DLD1 (cell line): ENCODE data around the gene YPEL3.

Experiments
- in situ Hi-C: cut with HindIII; loops from 2 replicates; pipeline ENCODE4 v1.10.0; 2017; ENCODE audit warnings: low sequenced_read_pairs

YPEL3 gene

DNA sequence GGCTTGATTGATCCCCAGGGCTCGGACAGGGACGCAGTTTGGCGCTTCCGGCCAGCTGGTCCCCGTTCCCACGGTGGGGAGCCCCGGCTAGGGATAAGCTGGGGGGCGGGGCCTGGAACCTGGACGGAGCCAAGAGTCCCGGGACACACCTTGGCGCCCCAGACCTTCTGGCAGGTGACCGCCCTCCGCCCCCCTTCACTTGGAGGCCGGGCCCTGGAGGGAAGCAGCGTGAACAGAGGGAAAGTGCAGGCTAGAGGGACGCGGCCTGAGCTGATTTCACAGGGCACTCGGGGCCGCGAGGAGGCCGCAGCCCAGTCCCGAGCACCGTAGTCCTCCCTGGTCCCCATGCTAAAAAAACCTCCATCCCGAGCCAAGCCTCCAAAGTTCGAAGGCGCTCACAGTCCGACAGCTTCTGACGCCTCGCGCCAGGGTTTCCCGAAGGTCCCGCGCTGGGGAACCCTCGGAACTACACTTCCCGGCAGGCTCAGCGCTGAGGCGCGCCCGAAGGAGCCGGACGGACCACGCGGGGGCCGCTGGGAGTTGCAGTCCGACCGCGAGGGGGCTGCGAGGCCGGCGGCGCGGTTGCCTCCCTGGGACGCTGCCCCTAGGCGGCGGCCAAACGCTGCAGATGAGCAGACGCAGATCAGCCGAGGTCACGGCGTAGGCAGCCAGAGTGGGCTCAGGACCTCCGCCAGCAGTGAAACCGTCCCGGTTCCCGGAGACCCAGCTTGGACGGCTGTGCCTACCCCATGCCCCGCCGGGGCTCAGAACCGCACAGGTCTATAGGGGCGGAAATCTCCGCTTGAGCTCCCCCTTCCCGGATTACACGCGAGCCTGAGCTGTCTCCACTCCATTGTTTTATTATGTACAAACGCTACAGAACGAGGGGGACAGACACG is 4.3 kb downstream of the YPEL3 start, which contains the start of gene TBX6:
TSS of gene TBX6 (minus strand) at position 451 of the 899 bp plus-strand sequence. CDS start 731 bp downstream, outside the sequence.
- in situ Hi-C loops, result no loop called here

DNA sequence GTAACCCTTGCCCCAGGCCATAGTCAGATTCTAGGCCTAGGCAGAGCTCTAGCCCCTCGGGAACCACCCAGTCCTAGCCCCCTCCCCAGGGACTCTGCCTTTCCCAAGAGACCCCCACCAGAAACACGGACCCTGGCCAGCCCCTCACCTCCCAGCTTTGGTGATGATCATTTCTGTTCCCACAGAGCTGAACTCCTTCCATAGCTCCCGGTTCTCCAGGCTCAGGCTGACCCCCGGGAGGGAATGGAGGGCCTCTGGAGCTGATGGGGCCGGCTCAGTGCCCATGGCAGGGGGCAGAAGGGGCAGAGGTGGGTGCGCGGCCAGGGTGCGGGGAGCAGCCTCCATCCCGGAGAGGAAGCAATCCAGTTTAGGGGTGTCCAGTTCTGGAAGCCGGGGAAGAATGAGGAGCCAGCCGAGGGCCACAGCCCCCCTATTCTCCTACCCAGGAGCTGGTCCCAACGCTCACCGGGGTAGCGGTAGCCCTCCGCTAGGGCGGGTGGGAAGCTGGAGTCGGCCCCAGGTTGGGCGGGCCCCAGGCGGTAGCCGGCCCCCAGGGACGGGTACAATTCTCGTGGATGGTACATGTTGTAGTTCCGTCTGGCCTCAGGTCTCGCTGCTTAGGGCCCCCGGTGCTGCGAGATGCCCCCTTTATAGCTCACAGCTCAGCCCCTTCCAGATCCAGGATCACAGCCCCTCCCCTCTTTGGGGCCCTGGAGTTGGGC is 5.2 kb downstream of the YPEL3 start:
- in situ Hi-C loops, result no loop called here

DNA sequence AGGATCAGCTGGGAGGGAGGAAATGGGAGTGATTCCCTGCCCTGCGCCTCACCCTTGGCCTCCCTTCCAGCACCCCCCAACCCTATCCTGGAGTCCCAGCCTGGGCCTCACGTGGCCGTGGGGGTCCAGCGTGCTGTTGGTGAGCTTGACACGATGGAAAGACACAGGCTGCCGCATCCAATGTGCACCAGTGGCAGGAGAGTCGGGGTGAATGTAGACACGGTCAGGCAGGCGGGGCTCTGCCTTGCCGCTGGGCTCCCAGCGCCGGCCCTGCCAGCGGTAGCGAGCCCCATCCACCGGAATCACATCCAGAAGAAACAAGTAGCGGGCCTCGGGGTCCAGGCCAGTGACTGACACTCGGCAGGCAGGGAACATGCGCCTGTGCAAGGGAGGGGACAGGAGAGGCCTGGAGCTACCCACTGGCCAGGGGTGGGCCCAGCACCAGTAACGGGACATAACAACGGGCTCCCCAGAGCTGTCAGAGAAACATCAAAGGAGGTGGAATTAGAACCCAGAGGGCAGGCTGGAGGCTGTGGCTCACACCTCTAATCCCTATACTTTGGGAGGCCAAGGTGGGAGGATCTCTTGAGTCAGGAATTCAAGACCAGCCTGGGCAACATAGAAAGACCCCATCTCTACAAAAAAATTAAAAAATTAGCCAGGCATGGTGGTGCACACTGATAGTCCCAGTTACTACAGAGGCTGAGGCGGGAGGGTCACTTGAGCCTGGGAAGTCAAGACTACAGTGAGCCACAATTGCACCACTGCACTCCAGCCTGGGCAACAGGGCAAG is 7.0 kb downstream of the YPEL3 start:
- in situ Hi-C loops, result no loop called here

DNA sequence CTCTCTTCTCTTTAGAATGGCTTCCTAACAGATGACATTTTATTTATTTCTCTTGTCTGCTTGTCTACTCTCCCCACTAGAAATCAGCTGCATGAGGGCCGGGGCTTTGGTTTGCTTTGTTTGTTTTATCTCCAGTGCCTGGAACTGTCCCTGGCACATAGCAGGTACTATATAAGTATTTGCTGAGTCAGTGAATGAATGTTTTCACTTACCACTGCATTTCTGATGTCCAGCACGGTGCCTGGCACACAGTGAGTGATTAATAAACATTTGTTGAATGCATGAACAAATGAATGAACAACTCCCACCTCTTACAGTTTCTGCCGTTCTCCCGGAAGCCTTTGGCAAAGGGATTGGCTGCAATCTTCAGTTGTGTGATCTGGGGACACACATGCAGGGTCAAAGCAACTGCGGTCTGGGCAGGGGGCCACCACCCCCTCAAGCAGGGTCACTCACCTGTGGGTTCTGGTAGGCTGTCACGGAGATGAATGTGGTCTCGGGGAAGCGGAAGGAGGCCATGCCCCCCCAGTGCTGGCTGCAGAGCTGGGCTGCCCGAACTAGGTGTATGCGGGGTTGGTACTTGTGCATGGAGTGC is 7.7 kb downstream of the YPEL3 start:
- in situ Hi-C loops, result no loop called here

DNA sequence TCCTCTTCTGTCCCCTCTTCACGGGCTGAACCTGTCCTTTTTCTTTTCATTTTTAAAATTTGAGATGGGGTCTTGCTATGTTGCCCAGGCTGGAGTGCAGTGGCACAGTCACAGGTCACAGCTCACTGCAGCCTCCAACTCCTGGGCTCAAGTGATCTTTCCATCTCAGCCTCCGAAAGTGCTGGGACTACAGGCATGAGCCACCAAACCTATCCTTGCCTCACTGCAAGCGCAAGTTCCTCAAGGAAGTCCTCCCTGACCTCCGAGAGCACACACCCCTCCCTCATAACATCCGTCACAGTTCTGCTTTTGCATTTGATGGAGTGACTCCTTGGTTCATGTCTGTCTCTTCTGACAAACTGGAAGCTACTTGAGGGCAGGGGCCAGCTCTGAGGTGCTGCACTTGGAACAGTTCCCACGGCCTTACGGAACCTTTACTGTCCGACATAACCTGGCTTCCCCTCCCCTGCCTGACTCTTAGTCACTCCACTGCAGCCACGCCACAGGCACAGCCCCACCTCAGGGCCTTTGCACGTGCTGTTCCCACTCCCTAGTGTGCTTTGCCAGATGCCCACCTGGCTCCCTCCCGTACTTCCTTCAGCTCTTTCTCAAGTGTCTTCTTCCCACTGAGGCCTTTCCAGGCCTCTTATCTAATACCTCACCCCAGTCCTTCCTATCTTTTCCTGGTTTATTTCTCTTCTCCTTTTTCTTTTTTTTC is 8.7 kb downstream of the YPEL3 start:
- in situ Hi-C loops, result no loop called here

DNA sequence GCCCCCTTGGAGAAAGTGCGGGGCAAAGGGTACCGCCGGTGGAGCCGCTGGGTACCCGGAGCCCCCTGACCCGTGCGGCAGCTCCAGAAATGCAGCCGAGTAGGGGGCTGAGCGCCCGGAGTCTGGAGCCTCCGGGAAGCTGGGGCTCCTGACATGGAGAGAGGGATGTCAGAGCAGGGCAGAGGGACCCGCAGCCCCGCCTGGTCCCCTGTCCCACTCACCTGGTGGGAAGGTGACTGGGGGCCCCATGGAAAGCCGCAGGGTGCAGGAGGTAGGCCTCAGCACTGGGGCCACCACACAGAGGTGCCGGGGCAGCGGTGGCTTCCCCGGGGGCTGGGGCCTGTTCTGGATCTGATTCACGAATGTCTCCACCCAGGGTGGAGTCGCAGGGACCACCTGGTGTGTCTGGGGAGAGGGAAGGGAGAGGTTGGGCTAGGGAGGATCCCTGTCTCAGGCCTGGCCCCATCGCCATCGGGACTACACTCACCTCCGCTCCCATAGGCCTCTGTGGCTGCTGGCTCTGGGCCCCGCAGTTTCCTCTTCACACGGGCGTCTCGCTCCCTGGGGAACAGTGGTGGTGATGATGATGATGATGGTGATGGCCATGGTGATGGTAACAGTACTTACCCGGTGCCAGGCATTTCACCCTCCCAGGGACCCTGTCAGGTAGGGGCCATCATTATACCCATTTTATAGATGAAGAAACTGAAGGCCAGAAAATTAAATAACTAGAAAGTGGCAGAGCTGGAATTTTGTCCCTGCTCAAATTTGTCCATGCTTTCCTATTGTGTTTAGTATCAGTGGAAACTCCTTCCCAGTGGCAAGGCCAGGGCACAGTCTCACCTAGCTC is 9.5 kb downstream of the YPEL3 start:
- in situ Hi-C loops, result no loop called here

DNA sequence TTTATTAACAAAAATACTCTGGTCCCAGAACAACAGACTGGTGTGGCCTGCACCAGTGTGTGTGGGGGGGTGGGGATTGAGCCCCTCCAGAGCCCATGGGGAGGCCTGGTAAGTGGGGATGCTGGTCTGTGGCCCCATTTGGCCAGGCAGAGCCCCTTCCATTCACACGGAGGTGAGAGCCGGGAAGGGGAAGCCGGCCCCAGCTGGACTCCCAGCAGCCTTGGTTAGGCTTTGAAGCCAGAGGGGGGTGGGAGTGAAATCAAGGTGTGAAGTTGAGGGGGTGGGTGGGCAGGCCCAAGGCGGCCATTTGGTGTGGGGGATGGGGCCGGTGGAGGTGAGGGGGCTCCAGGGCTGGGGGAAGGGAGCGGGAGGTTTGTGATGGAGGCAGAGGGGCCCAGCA is 10.2 kb downstream of the YPEL3 start:
- in situ Hi-C loops, result no loop called here

DNA sequence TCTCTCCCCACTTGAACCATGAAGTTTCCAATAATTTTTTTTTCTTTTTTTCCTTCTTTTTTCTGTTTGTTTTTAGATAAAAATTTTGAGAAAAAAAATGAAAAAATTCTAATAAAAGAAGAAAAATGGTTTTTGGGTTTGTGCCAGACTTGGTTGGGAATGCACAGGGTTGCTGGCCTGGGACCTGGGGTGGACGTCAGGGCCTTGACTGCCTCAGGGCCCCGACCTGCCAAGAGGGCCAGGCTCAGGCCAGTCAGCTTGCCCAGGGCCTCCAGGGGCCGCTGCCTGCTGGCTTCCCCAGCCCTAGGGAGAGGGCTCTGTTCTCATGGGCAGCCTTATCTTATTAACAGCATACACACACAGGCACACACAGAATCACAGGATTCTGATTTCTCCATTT is 10.8 kb downstream of the YPEL3 start:
- in situ Hi-C loops, result no loop called here

DNA sequence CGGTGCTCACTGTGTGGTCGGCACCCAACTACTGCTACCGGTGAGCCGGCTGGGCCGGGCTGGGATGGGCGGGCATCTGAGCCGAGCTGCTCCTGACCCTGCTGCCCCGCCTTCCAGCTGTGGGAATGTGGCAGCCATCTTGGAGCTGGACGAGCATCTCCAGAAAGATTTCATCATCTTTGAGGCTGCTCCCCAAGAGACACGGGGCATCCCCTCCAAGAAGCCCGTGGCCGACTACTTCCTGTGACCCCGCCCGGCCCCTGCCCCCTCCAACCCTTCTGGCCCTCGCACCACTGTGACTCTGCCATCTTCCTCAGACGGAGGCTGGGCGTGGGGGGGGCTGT is 11.2 kb downstream of the YPEL3 start:
- in situ Hi-C loops, result no loop called here

DNA sequence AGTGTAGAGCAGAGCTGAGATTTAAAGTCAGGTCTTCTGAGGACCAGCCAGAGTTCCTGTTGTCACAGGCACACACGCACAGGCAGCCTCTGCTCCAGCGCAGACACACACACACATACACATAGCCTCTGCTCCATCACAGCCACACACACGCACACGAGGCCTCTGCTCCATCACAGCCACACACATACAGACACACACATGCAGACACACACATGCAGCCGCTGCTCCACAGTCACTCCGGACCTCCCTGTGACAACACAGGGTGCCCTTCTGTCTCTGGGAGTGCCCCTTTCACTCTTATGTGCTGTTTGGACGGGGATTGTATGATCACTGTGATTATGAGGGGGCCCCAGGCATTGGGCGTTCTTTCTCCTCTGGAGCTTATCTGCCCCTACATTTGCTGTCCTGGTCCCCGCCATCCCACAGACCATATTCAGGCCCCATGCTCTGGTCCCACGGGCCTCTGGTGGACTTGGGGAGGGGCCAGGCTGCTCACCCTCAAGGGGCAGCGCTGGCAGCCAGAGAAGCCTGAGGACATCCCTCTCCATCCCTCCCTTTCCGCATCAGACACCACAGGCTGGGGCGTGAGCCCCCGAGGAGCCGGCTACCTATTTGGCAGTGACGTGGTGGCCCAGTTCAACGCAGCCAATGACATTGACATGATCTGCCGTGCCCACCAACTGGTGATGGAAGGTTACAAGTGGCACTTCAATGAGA is 11.8 kb downstream of the YPEL3 start:
- in situ Hi-C loops, result no loop called here

DNA sequence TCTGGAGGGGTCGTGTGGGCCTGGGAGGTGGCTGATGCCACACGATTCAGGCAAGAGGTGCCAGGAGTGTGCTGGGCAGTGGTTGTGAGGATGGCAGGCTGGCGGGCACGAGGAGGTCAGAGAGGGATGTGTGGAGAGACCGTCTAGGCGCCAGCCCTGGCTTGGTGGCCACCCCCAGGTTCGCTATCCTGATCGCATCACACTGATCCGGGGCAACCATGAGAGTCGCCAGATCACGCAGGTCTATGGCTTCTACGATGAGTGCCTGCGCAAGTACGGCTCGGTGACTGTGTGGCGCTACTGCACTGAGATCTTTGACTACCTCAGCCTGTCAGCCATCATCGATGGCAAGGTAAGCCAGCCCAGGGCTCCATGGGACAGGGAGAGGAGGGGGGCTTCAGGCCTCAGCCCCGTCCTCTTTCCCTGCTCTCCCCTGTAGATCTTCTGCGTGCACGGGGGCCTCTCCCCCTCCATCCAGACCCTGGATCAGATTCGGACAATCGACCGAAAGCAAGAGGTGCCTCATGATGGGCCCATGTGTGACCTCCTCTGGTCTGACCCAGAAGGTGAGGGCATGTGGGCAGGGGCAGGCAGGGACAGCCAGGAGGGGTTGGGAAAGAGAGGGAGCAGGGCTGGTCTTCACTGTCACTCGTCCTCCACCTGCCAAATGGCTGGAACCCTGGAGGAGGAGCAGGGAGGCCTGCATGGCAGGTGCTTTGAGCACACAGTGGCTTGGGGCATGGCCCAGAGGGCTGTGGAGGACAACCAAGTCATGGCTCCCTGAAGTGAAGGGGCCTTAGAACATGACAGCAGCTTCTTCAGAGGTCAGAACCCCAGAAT is 12.6 kb downstream of the YPEL3 start:
- in situ Hi-C loops, result no loop called here

DNA sequence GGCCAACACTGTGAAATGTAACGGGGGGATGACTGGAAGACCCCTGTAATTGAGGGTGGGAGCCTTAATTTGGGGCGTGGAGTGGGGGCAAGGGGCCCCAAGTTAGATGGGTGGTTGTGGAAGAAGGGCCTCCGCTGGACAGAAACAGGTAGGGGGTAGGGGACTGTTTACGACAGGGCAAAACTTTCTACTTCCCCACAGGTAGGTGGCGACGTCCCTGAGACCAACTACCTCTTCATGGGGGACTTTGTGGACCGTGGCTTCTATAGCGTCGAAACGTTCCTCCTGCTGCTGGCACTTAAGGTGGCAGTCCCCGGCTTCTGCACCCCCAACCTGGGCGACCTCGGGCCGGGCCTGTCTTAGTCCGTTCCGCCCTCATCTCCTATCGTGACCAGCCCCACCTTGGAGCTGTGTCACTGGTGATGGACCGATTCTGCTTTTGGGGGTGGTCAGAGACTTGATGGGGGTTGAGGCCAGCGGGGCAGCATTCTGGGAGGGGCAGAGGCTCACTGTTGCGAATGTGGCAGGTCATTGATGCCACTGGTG is 13.4 kb downstream of the YPEL3 start:
- in situ Hi-C loops, result no loop called here

DNA sequence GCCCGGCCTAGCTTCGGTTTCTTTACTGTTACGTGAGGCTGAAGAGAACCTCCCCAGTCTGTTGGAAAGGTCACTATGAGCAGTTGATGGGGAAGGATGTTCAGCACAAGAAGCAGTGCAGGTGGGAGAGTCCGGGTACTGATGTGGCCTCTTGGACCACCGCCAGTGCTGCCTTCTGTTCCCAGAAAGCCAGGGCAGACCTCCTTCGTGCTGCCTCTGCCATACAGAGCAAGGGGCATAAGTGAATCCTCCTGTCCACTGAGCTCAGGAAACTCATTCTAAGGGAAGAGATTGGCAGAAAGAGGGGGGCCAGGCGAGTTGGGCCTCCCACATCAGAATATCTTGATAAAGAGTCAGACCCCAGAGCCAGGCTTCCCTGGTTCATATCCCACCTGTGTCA is 16.5 kb downstream of the YPEL3 start:
- in situ Hi-C loops, result loop anchor here (5.0 kb wide), 1 partner anchor 38 kb away; no protein-coding TSS in a partner anchor

DNA sequence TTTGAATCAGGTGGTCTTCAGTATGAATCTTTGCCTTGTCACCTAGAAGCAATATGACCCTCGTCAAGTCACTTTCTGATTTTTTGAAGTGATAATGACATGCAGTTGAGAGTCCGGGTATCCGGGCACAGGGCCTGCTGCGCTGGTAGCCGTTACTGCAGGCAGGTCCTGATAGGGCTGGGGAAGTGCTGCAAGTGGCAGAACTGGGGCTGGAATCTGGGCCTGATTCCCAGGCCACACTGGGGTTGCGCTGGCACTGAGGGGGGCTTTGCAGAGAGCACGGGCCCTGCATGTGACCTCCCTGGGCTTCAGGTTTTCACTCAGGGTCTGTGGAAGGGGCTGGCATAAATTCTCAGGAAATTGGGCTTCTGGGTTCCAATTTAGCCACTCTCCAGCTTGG is 17.3 kb downstream of the YPEL3 start:
- in situ Hi-C loops, result loop anchor here (5.0 kb wide), 1 partner anchor 39 kb away; no protein-coding TSS in a partner anchor

DNA sequence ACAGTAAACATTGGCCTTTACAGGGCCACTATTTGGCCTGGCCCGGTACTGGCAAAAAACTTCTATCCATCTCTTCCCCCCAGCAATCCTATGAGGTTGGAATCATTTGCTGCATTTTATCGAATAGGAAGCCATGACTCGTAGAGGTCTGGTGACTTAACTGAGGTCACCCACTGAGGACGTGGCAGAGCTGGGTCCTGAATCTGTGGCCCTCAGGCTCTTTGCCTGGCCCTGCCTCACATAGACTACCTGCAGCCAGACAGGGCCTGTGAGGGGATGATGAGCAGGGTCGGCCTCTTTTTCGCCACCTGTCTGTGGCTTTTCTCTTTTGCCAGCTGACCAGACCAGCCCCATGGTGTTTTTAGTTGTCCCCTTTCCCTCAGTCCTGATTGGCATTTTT is 18.4 kb downstream of the YPEL3 start:
- in situ Hi-C loops, result loop anchor here (5.0 kb wide), 1 partner anchor 40 kb away; no protein-coding TSS in a partner anchor

DNA sequence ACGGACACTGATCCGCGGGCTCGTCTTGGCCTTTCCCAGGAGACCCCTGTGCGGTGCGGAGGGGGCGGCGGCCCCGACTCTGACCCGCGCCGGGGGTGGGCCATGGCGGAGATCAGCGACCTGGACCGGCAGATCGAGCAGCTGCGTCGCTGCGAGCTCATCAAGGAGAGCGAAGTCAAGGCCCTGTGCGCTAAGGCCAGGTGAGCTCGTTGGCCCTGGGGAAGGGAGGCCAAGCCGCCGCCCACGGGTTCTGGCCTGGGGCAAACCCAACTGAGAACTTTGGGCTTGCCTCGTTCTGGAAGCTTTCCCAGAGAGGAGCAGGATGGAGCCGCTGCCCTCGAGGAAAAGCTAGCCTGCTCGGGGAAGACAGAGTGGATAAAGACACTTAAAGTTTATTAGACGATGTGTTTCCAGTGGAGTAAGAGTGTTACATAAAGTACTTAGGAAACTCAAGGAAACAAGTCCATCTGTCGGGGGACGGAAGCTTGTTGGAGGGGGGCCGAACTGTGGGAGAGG is 19.7 kb downstream of the YPEL3 start:
- in situ Hi-C loops, result loop anchor here (5.0 kb wide), 1 partner anchor 41 kb away; no protein-coding TSS in a partner anchor
